Spleen (tissue), 7 donors: Measurements from ENCODE around the gene INF2.

Experiments used
- CTCF ChIP-seq, 11 experiments: fragments of 200-600 bp in 7 of 11; fragments of 450-650 bp in 4 of 11; sonication (generic) in 4 of 11; IDR thresholded peaks in 8 of 11; conservative IDR thresholded peaks in 3 of 11; 1 replicate in 7 of 11; 2 replicates in 4 of 11; pipeline versions ENCODE4 v1.4.0 to v1.8.0; 2016 to 2021; ENCODE audit warnings: antibody characterized with exemption in 11 of 11, inconsistent platforms in 4 of 11, mild to moderate bottlenecking in 1 of 11
- POLR2A ChIP-seq, 3 donors: fragments of 450-650 bp; IDR thresholded peaks; one replicate each; pipeline ENCODE4 v1.5.1; 2017; ENCODE audit warnings: antibody characterized with exemption in 3 of 3, mild to moderate bottlenecking in 1 of 3
- POLR2AphosphoS5 ChIP-seq, 3 donors: sonication (generic); formaldehyde crosslinking; IDR thresholded peaks; one replicate each; pipeline ENCODE4 v1.5.1; 2017; ENCODE audit warnings: antibody characterized with exemption in 3 of 3
- donor health status: DM: no; HTN: no; CAD: no; lungs with moderate emphysema.
- donor health status: DM: no; HTN: no; CAD: no.
- donor health status: DM: no; HTN: no; CAD: no.

GRCh38 chr14:104697317-104697703 lies 7.9 kb downstream of the INF2 start:
- no peak for TF ChIP-seq POLR2A (IDR thresholded peaks at IDR 0.05)
- TF ChIP-seq CTCF (IDR thresholded peaks at IDR 0.05 in 8 of 11, conservative IDR thresholded peaks at IDR 0.05 in 3 of 11), result no peak
- no peak for TF ChIP-seq POLR2AphosphoS5 (IDR thresholded peaks at IDR 0.05)
